ENCODE data around the gene NR4A3.
"Not testable (repeated sequence)": the region's sequence is repeated elsewhere in the genome, so short reads cannot be mapped to it uniquely, and the experiment has no call there.

The NR4A3 gene

DNA sequence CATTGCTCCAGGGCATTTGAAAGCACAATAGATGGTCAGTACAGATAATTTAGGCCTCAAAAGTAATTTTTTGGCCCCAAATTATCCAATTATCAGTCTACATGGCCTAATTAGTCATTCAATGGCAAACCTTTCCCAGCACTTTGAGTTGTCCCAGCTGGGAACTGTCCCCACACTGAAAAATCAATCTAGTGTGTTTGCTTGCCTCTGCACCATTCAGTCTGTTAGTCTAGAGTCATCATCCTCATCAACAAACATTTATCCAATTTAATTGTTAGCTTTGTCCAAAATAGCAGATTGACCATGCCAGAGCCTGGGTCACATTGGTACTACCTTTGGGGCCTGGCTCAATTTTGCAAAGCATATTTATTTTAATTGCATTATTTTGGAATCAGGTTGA is 13.9 kb downstream of the NR4A3 start:
- DNase-seq = no peak

DNA sequence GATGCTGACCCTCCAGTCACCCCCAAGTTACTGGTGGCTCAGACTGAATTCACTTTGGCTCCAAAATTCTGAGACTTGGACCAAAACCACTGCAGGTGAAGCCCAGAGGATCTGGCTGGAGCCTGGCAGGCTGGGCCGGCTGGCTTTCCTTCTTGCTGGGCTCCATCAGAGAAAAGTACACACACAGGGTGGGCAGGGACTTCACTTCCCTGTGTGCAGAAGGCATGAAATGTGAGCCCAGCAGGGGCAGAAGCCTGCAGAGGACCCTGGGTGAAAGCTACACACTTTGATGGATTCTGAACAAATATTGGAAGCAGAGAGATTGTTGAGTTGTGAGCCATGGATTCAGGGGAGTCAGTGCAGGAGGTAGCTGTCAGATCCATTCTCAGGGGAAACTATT is 18.4 kb downstream of the NR4A3 start:
- DNase-seq = no peak

DNA sequence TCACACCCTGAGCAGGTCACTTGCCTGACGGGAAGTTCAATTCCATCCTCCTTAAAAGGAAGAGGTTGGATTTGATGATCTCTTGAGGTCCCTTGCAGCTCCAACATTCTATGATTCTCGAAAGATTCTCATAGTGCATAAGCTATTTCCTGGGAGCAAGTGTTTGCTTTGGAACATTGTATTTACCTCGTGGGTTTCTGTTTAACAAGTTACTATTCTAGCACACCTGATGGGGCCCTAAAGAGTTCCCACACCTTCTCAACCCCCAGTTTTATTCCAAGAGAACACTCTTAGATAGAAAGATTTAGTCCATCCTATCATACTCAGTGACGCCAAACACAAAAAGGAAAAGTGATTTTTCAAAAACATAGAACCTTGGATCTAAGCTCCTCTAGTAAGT is 23.4 kb downstream of the NR4A3 start:
- no peak for DNase-seq

DNA sequence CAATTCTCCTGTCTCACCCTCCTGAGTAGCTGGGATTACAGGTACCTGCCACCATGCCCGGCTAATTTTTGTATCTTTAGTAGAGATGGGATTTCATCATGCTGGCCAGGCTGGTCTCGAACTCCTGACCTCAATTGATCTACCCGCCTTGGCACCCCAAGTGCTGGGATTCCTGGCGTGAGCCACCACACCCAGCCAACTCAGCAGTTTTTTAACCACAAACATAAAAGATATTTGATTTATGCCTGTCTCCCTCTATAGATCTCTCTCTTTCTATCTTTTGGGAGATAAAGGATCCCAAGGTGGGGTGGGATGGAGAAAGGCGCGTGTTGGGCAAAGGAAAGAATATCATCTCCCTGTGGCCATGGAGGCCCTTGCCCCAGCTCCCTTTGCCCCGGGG is 26.8 kb downstream of the NR4A3 start:
- DNase-seq = no peak

DNA sequence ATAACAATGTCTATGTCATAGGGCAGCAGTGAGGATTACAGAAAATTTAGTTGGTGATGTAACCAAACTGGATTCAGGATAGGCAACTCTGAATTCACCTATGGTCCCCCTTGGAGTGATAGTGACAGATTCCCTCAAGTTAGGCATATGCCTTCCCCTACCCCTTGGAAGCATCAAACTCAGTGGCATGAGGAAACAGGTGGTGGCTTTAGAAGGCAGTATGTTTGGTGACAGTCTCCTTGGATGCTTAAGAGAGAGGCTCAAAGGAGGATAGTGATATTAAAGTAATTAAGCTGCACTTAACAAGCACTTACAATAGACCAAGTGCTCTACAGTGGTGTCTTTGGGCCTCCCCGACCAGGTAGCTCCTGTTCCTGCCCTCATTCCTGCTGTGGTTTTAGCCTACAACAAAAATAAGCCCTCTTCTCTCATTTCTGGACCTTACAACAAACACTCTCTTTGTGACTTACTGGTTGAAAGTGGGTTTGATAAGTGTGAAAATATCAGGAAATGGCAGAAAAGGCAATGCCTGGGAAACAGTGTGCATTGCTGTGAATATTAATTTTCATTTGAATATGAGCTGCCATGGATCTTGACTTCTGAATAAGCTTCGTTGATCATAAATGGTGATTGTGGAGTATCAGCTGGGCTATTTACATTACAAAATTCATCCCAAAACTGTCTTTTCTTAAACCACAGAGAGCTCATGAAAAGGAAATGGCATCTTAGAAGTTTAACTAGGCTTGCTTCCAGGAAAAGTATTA is 29.2 kb downstream of the NR4A3 start:
- no peak for DNase-seq

DNA sequence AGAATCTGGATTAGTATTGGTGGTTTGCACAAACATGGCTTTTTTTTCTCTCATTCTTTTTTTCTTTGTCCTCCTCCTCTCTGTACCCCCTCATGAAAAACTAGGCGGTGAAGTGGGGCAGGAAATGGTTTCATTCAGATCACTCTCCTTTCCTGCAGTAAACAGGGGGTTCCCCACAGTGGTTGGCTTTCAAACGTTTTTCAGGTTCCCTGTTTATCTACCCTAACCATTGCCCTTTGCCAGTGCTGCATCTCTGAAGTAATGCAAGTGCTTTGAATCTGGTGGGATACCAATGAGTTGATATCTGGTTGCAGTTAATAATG is 29.8 kb downstream of the NR4A3 start:
- no peak for DNase-seq

DNA sequence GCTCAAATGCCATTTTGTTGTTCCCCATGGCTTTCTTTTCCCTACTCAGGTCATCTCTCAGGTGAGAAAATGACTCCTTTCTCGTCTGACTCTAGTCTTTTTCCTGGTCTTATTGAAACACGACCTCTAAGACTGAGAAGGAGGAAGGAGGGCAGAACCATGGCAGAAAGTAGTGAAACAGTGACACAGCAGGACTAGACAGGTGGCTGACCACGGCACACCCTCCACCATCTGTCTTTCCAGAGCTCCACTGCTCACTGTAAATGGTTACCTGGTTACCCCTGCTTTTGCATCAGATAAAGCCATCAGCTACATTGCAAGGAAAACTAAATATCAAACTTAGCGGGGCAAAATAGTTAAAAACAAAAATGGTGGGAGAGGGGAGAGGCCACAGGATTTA is 30.9 kb downstream of the NR4A3 start:
- DNase-seq = no peak

DNA sequence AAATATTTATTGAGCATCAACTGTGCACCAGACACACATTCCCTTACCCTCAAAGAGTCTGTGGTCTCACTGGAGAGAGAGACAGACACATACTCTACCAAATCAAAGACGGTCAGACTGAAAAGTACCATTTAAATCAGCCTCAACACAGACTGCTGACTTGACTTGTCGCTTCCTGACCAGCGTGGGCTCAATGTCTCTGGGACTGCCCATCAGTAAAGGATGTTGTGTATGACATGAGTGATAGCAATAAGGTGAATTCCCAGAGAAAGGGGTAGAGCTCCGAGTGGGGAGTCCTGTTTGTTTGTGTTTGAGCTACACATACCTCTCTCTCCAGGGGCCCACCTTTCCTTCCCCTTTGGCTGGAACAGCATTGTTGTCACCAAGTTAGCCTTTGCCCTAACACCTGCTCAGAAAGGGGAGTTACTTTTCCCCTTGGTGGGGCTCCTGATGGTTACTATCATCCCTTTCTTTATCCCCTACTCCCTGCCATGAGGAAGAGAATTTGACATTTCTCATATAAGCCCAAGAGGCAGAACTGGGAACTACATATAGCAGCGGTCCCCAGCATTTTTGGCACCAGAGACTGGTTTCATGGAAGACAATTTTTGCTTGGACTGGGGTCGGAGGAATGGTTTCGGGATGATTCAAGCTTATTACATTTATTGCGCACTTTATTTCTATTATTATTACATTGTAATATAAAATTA is 33.9 kb downstream of the NR4A3 start:
- no peak for DNase-seq

DNA sequence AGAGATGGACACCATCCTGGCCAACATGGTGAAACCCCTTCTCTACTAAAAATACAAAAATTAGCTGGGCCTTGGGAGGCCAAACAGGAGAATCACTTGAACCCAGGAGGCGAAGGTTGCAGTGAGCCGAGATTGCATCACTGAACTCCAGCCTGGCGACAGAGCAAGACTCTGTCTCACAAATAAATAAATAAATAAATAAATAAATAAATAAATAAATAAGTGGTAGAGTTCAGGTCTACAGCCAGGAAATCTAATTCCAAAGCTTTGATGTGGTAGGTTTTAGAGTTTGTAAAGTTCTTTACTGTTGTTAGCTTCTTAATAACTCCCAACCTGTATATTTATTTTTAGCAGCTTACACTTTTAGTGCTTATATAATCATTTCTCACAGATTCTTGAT is 35.9 kb downstream of the NR4A3 start:
- DNase-seq = not testable (repeated sequence)

DNA sequence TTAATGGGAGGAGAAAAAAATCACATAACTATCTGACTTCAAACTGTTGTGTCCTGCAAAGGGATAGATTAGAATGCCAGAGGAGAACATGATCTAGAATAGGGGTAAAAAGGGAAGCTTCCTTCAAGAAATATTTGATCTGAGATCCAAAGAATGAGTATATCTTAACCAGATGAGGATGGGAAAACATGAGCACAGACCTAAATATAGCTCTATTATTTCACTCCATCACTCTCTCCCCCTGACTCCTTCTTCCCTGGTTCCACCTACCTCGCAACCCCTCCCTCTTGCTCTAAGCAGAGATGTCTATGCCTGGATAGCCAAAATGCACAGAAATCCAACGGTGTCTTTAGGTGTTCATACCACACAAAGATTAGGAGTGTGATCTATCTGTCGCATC is 36.4 kb downstream of the NR4A3 start:
- no peak for DNase-seq

DNA sequence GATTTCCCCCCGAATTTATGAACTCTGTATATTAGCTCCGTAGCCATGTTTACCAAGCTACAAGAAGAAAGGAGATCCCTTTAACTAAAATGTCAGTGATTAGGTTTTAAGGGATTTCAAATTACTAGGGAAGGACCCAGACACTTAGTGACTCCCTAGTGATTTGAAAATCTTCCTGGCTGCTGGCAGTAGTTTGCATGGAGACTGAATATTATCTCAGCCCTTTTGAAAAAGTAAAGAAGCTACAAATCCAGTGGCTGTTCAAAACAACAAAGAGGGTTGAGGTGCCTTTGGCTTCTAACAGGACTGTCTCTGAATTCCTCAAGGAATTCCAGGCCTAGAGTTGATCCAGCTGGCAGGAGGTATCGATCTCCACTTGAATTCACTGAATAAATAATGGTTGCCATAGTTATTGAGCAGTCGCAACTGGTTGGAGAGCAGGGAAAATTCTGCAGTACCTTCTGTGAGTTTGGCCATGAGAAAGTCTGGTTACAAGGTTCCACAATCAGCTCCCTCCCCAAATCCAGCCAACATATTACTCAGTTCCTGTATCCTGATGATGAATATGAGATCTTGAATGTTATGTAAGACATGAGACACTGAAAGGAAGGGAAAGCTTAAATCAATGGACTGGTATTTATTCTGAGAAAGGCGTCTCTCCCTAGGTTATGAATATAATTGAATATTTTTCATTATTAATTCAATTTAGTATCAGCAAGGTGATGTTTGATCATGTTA is 37.7 kb downstream of the NR4A3 start:
- DNase-seq = no peak

DNA sequence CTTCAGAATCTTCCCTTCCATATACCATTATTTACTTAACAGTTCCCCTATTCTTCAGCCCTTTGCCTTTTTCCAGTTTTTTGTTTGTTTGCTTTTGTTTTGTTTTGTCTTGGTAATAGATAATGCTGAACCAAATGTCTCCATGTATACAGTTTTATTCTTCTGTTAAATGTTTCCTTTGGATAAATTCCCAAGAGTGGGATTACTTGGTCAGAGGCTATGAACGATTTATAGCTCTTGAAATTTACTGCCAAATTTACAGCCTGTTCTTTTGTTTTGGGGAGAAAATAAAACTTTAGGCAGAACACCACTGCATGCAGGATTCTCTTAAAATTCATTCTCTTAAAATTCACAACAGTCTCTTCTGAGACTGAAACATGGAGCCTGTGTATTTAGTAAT is 38.6 kb downstream of the NR4A3 start:
- no peak for DNase-seq

DNA sequence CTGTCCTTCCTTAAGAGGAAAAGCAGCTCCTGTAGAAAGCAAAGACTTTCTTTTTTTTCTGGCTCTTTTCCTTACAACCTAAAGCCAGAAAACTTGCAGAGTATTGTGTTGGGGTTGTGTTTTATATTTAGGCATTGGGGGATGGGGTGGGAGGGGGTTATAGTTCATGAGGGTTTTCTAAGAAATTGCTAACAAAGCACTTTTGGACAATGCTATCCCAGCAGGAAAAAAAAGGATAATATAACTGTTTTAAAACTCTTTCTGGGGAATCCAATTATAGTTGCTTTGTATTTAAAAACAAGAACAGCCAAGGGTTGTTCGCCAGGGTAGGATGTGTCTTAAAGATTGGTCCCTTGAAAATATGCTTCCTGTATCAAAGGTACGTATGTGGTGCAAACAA is 42.3 kb downstream of the NR4A3 start:
- no peak for DNase-seq

DNA sequence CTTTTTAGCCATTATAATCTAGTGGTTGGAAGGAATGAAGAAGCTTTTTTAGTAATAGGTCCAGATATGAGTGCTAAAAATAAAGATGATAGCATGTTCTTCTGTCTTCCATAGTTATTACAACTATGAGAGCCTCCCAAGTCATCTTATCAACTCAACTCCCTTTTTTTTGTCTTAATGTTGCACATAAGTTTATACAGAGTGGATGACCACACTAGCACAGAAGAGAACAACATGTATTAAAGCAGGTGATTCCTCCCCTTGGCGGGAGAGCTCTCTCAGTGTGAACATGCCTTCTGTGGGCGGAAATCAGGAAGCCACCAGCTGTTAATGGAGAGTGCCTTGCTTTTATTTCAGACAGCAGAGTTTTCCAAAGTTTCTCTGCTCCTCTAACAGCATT is 44.7 kb downstream of the NR4A3 start:
- DNase-seq = no peak

DNA sequence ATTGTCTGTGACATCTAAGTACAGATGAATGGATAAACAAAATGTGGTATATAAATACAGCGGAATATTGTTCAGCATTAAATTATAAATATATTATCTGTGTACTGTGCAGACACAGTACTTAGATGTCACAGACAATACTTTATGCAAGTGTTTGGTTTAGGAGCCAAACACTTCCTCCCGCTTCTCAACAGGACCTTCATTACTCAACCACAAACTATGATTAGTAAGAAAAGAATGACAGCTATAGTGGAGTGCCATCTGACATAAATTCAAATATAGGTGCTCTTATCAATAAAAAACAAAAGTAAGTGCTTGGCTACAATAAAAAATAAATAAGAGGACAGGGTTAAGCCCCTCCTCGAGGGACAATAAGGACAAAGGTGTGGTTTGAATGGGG is 45.9 kb downstream of the NR4A3 start:
- DNase-seq = no peak

DNA sequence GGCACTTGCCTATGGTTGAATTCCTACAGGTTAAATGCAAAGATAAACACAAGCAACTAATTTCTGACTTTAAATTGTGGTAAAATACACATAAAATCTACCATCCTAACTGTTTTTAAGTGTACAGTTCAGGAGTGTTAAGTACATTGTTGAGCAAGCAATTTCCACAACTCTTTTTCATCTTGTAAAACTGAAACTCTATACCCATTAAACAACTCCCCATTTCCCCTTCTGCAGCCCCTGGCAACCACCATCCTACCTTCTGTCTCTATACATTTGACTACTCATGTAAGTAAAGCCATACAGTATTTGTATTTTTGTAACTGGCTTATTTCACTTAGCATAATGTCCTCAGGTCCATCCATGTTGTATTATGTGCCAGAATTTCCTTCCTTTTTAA is 46.3 kb downstream of the NR4A3 start:
- DNase-seq = no peak

DNA sequence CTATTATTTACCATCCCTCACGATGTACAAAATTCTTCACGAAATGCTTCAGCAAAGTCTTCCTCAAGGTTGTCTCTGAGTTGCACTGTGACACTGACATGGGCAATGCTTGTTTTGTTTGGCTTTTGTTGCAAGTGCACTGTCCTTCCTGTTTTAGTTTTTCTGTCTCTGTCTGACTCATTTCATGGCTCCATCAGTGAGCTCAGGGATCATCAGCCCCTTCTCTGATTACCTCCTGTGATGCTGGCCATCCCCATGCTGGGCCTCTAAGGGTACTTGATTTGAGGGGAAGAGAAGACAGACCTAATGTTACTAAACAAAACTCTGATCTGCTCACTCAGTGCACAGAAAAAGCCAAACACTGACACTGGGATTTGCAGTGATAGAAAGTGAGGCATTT is 47.2 kb downstream of the NR4A3 start:
- DNase-seq = no peak

DNA sequence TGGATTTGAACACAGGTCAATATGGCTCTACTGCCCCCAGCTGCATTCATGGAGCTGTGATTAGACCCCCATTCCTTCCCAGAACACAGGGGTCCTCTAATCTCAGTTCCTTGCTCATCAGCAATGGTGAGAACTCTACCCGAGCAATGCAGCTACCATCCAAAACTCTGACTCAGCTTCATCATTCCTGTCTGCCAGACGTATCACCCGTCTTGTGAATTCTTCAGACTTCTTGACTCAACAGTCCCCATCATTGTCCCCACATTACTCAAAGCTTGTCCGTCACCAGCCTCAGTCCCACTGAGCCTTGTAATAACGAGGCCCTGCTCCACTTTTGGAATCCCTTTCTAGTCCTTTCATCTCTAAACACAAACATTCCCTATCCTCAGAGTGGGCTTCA is 48.4 kb downstream of the NR4A3 start:
- no peak for DNase-seq

DNA sequence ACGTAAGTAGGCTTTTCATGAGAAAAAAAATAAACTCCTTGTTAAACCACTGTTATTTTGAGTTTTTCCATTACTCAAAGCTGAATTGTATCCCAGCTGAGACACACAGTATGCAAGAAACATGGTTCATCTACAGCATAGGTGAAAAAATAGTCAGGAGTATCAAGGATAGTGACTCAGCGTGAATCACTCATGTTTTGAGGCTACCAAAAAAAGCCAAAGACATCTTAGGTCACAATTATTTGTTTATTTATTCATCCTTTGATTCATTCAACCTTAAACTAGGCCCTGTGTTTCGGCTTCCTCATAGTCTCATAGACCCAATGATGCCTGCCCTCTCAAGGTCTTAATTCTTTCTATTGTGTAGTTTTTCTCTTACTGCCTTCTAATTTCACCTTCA is 51.8 kb downstream of the NR4A3 start:
- no peak for DNase-seq

DNA sequence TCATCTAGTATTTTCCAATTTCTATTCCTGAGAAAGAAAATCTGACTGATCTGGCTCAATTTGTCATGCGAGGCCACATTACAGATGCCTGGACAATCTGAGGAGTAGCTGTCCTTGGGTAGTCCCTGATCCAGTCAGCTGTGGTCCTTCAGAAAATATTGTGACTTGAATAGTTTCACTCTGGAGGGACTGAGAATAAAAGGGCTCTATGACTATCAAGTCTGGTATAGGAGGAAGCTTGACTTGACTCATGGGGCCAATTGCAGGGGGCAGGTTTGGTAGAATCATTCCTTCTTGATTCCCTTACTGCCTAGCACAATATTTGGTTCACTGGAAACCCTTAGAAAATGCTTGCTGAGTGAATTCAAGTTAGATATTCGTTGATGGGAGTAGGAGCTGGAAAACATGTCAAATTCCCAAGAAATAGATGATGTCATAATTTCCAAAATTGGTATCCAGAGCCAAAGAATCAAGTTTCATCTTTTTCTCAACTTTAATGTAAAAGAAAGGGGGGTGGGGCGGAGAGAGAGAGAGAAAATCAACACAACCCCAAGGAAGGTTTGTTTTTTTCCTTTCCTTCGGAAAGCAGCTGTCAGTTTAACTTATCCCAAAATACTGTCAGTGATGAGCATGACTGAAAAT is 52.4 kb downstream of the NR4A3 start:
- no peak for DNase-seq

DNA sequence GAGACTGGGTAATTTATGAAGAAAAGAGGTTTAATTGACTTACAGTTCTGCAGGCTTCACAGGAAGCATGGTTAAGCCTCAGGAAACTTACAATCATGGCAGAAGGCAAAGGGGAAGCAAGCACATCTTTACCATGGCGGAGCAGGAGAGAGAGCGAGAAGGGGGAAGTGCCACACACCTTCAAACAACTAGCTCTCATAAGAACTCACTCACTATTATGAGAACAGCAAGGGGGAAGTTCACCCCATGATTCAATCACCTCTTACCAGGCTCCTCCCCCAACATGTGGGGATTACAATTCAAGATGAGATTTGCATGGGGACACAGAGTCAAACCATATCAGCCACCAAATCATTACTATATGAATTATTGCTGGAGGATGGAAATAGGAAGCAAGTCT is 54.5 kb downstream of the NR4A3 start:
- DNase-seq = no peak

DNA sequence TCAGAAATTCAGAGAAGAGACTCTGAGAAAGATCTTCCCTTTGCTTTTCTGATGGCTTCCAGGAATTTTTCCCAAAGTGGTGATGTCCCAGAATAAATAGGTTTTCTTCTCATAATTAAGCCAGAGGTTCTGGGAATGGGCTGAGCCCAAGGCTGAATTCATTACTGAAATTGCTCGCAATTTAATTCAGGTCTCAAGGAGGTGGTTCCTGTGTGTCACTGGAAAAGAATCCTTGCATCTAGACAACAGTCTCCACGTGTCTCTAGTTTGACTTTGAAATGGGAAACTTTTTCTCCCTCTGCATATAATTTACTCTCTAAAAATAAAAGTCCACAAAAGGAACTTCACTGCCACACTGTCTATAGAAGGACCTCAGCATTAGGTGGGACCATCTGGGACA is 57.0 kb downstream of the NR4A3 start:
- DNase-seq = no peak

DNA sequence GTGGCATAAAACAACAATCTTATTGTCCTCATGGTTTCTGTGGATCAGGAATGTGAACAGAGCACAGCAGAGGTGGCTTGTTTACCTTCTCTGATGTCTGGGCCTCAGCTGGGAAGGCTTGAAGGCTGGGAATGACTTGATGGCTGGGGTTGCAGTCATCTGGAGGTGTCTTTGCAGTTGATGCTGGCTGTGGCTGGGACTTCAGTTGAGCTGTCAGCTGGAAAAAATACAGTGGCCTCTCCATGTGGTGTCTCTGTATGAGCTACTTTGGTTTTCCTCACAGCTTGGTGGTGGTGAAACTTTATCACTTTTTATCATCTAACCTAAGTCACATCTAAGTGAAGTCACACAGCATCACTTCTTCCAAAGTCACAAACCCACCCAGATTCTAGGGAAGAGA is 60.1 kb downstream of the NR4A3 start:
- DNase-seq = no peak

DNA sequence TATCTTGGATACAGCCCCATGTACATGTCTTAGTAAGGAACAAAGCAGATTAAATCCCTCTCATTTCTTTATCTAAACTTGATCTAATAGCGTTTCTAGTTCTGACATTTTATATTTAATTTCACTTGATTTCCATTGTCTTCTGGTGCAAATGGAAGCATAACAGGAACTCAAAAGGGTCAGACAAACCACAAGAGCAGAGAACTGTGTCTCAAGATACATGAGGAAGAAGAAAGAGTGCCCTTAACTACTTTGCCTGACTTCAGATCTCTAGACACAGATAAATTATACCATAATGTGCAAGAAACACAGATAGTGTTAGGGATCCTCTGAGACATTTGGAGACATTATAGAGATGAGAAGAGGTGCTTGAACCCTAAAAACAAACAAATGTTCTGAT is 64.1 kb downstream of the NR4A3 start:
- no peak for DNase-seq
